Left renal cortex interstitium (tissue), 4 donors: ENCODE measurements around the gene LTV1. TPM values are rescaled to one million over a fixed set of nuclear protein-coding genes. Genes with fewer than 3 reads are reported as not detected.
"Not testable (repeated sequence)": the region's sequence is repeated elsewhere in the genome, so short reads cannot be mapped to it uniquely, and the experiment has no call there.

ENCODE experiments used
- DNase-seq, 4 donors: peaks; one replicate each; pipeline ENCODE4 v3.0.0-alpha.2; 2013; ENCODE audit warnings: low read depth in 4 of 4, low spot score in 2 of 4, missing footprints in 1 of 4
- polyA plus RNA-seq, 4 donors: library from polyadenylated mRNA; unstranded; fragments of 120-200 nt; gene quantifications; one replicate each; pipeline ENCODE4 v1.2.1, GENCODE V29; 2013; ENCODE audit not compliant: insufficient read length in 4 of 4

Gene LTV1
- polyA plus RNA-seq, 4 donors, result 34.3 to 45.2 (median 38.8) TPM

GRCh38 chr6:143840595-143841265, 2.4 kb upstream of the LTV1 start:
- no peak for DNase-seq

- DNase-seq, result no peak
Measured at GRCh38 chr6:143842461-143842901, 657 bp upstream of the LTV1 start.

GRCh38 chr6:143843677-143843999, 500 bp downstream of the LTV1 start:
- DNase-seq, result no peak

GRCh38 chr6:143844006-143844405, 868 bp downstream of the LTV1 start:
- DNase-seq, result no peak

- DNase-seq, result no peak
Measured at GRCh38 chr6:143845033-143845432, 1.9 kb downstream of the LTV1 start.

- not testable (repeated sequence) for DNase-seq
Measured at GRCh38 chr6:143851706-143852105, 8.6 kb downstream of the LTV1 start.

- DNase-seq, result not testable (repeated sequence)
Measured at GRCh38 chr6:143855057-143855456, 11.9 kb downstream of the LTV1 start.

GRCh38 chr6:143856762-143857161, 13.6 kb downstream of the LTV1 start:
- not testable (repeated sequence) for DNase-seq

- DNase-seq, result no peak
Measured at GRCh38 chr6:143857651-143858050, 14.5 kb downstream of the LTV1 start.

- no peak for DNase-seq
Measured at GRCh38 chr6:143859891-143860660, 16.9 kb downstream of the LTV1 start.

GRCh38 chr6:143863771-143864170, 20.6 kb downstream of the LTV1 start:
- no peak for DNase-seq

GRCh38 chr6:143864234-143864633, 21.1 kb downstream of the LTV1 start, which contains the start of gene ZC2HC1B:
ZC2HC1B (plus strand) TSS chr6:143864474; CDS start chr6:143864540, 66 bp downstream.
- no peak for DNase-seq

GRCh38 chr6:143867236-143867635, 24.1 kb downstream of the LTV1 start:
- no peak for DNase-seq

GRCh38 chr6:143868808-143869207, 25.7 kb downstream of the LTV1 start:
- not testable (repeated sequence) for DNase-seq

GRCh38 chr6:143871202-143871730, 28.1 kb downstream of the LTV1 start:
- DNase-seq, result not testable (repeated sequence)

GRCh38 chr6:143872201-143872600, 29.1 kb downstream of the LTV1 start:
- no peak for DNase-seq

GRCh38 chr6:143873600-143873999, 30.5 kb downstream of the LTV1 start:
- DNase-seq, result not testable (repeated sequence)

- DNase-seq, result not testable (repeated sequence)
Measured at GRCh38 chr6:143874503-143874902, 31.4 kb downstream of the LTV1 start.

- no peak for DNase-seq
Measured at GRCh38 chr6:143877584-143878271, 34.6 kb downstream of the LTV1 start.

GRCh38 chr6:143878272-143878760, 35.2 kb downstream of the LTV1 start:
- DNase-seq, result no peak

- DNase-seq, result no peak
Measured at GRCh38 chr6:143880412-143880811, 37.3 kb downstream of the LTV1 start.
